Keratinocyte (primary cell): ENCODE data around the gene IRF8. TPM values are rescaled to one million over a fixed set of nuclear protein-coding genes. Genes with fewer than 3 reads are reported as not detected.

Experiments
- DNase-seq: peaks from one replicate; pipeline ENCODE4 v3.0.0-alpha.2; 2011; ENCODE audit warnings: low read depth, missing footprints, low spot score
- FAIRE-seq: peaks from 2 replicates; lab custom pipeline; 2011; peaks lifted over from hg19 to GRCh38; lab: Jason Lieb, UNC
- H2AFZ ChIP-seq: 2 replicates; pipeline ENCODE4 v1.6.0; 2012; ENCODE audit warnings: low read length, control low read depth, inconsistent platforms; ENCODE audit not compliant: control insufficient read depth
- H3K27ac ChIP-seq: 2 replicates; pipeline ENCODE4 v1.5.1; 2011; ENCODE audit warnings: low read length; ENCODE audit not compliant: control insufficient read depth, insufficient read depth
- H3K27me3 ChIP-seq: 3 replicates; pipeline ENCODE4 v1.6.0; 2011; ENCODE audit warnings: low read length; ENCODE audit not compliant: control insufficient read depth, insufficient read depth; ENCODE audit errors: extremely low read depth
- H3K36me3 ChIP-seq, 2 experiments: 2 replicates in 1 of 2; 3 replicates in 1 of 2; pipeline ENCODE4 v1.5.1; 2011; ENCODE audit warnings: low read length in 2 of 2, mild to moderate bottlenecking in 1 of 2; ENCODE audit not compliant: control insufficient read depth in 2 of 2, insufficient read depth in 2 of 2; ENCODE audit errors: extremely low read depth in 1 of 2
- H3K4me1 ChIP-seq: 3 replicates; pipeline ENCODE4 v1.5.1; 2011; ENCODE audit warnings: low read length; ENCODE audit not compliant: control insufficient read depth, insufficient read depth; ENCODE audit errors: extremely low read depth
- H3K4me2 ChIP-seq: 3 replicates; pipeline ENCODE4 v1.6.0; 2011; ENCODE audit warnings: low read depth, low read length; ENCODE audit not compliant: control insufficient read depth, insufficient read depth; ENCODE audit errors: extremely low read depth
- H3K4me3 ChIP-seq, 3 experiments: fragments of 200-600 bp in 1 of 3; sonication (generic) in 1 of 3; 2 replicates in 2 of 3; 3 replicates in 1 of 3; pipeline ENCODE4 v1.5.1; 2011 to 2016; ENCODE audit warnings: low read length in 3 of 3, mild to moderate bottlenecking in 3 of 3, control low read depth in 2 of 3, inconsistent platforms in 1 of 3, low read depth in 1 of 3, mixed read lengths in 1 of 3, mixed run types in 1 of 3, moderate library complexity in 1 of 3; ENCODE audit not compliant: control insufficient read depth in 2 of 3, insufficient read depth in 2 of 3; ENCODE audit errors: extremely low read depth in 1 of 3
- H3K79me2 ChIP-seq: 2 replicates; pipeline ENCODE4 v1.6.0; 2012; ENCODE audit warnings: low read length; ENCODE audit not compliant: control insufficient read depth, insufficient read depth
- H3K9ac ChIP-seq: 3 replicates; pipeline ENCODE4 v1.6.0; 2011; ENCODE audit warnings: low read length; ENCODE audit not compliant: control insufficient read depth, insufficient read depth; ENCODE audit errors: extremely low read depth
- H3K9me1 ChIP-seq: 3 replicates; pipeline ENCODE4 v1.6.0; 2011; ENCODE audit warnings: low read length; ENCODE audit not compliant: control insufficient read depth, insufficient read depth; ENCODE audit errors: extremely low read depth
- H3K9me3 ChIP-seq: 2 replicates; pipeline ENCODE4 v1.5.1; 2012; ENCODE audit warnings: low read depth, low read length; ENCODE audit not compliant: control insufficient read depth
- H4K20me1 ChIP-seq: 3 replicates; pipeline ENCODE4 v1.6.0; 2011; ENCODE audit warnings: low read length; ENCODE audit not compliant: control insufficient read depth, insufficient read depth; ENCODE audit errors: extremely low read depth
- CTCF ChIP-seq, 3 experiments: IDR thresholded peaks in 1 of 3; conservative IDR thresholded peaks in 1 of 3; optimal IDR thresholded peaks in 1 of 3; 2 replicates in 2 of 3; 3 replicates in 1 of 3; pipeline versions ENCODE3 to v1.5.1; 2011; ENCODE audit warnings: low read length in 3 of 3, mild to moderate bottlenecking in 3 of 3, moderate library complexity in 2 of 3, control low read depth in 1 of 3, inconsistent platforms in 1 of 3; ENCODE audit not compliant: insufficient read depth in 2 of 3; ENCODE audit errors: extremely low read depth in 1 of 3
- EZH2 ChIP-seq: IDR thresholded peaks from one replicate; pipeline ENCODE4 v1.6.1; 2012; ENCODE audit warnings: inconsistent platforms, mild to moderate bottlenecking, low read length, moderate library complexity
- dilution Hi-C: fragments of 300-500 bp; cut with MboI; formaldehyde crosslinking; loops from one replicate; pipeline ENCODE4 v1.7.0; 2020; ENCODE audit warnings: low sequenced_read_pairs; ENCODE audit not compliant: extremely low pct_ligation_motif_present
- polyA plus RNA-seq, 5 experiments: library from polyadenylated mRNA; depleted of rRNA in 3 of 5; stranded (reverse) in 3 of 5; stranded (forward) in 1 of 5; unstranded in 1 of 5; fragments of >200 nt; gene quantifications; 1 replicate in 1 of 5; 2 replicates in 3 of 5; 3 replicates in 1 of 5; pipeline versions ENCODE4 v1.2.1 to v1.2.3, GENCODE V29; 2011 to 2012; ENCODE audit warnings: missing spikeins in 2 of 5, low read depth in 1 of 5, low replicate concordance in 1 of 5

The IRF8 gene
- polyA plus RNA-seq, 1 donor (not counting 4 experiments of a cell fraction or from before 2014, with no cell fraction given), result not detected

DNA sequence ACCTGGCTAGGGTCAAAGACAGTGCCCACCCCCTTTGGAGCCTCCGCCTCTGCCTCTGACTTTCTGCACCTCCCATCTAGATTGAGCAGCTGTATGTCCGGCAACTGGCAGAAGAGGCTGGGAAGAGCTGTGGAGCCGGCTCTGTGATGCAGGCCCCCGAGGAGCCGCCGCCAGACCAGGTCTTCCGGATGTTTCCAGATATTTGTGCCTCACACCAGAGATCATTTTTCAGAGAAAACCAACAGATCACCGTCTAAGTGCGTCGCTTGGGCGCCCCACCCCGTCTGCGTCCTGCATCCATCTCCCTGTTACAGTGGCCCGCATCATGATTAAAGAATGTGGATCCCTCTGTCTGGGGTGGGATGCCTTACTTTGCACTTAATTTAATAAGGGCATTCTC, 22.1 kb downstream of the IRF8 start:
- no peak overlapping the region for H3K4me2 ChIP-seq
- peaks cover 5% of the 10 kb centered on the region for H3K4me1 ChIP-seq
- no peak overlapping the region for H3K27ac ChIP-seq
- no peak overlapping the region for H3K9ac ChIP-seq
- dilution Hi-C loops, result no loop called here
- no peak overlapping the region for H2AFZ ChIP-seq
- H3K9me3 ChIP-seq, result no peaks in the 10 kb centered on the region
- H3K27me3 ChIP-seq, result no peaks in the 10 kb centered on the region
- H3K4me3 ChIP-seq, result no peak overlapping the region
- no peaks in the 10 kb centered on the region for H3K36me3 ChIP-seq
- H3K9me1 ChIP-seq, result no peaks in the 10 kb centered on the region
- TF ChIP-seq CTCF (optimal IDR thresholded peaks at IDR 0.05 in 1 of 3, IDR thresholded peaks at IDR 0.05 in 1 of 3, conservative IDR thresholded peaks at IDR 0.05 in 1 of 3; ENCODE audit: extremely low read depth in 1 of 3, insufficient read depth in 2 of 3, low read length in 3 of 3) (no peak), EZH2 (no peak)
- DNase-seq, result no peak
- H4K20me1 ChIP-seq, result no peaks in the 10 kb centered on the region
- FAIRE-seq, result no peak
- H3K79me2 ChIP-seq, result no peaks in the 10 kb centered on the region

DNA sequence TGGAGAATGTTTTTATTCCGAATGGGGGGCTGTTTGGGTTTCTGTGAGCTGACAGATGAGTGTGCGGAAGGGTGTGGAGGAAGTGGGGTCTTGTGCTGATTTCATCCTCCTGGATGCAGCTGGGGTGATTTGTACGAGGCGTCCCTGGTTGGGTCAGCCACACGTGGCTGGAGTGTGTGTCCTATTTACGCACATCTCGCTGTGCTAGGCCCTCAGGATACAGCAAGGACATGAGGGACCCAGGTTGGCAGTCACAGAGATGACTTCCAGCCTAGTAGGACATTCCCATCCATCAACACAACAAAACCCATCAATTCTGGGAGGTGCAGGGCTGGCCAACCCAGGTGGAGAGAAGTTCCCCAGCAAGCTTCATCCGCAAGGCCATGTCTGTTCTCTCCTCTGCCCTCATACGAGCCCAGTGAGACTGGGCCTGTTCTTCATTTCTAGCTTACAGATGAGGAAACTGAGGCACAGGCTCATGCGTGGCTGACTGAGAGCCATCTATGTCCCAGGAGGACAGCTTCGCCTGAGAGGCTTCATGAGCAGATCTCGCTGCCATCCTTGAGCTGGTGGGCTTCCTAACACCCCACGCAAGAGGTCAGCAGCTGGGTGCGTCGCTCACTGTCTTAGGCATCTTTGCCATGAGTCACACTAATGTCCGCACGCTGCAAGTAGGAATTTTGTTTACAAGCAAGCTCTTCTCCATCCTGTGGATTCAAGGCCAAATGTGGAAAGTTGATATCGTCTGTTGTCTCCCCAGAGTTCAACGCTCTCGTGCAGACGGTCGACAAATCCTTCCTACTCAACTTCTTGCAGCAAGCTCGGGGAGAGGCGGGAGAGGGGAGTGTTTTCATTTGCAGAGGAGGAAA, 24.4 kb downstream of the IRF8 start:
- FAIRE-seq (no peak), DNase-seq (no peak)
- Histone ChIP-seq H3K36me3 (no peaks in the 10 kb centered on the region), H3K9me3 (no peaks in the 10 kb centered on the region), H2AFZ (no peak overlapping the region), H3K9me1 (no peaks in the 10 kb centered on the region), H3K4me2 (no peak overlapping the region), H4K20me1 (no peaks in the 10 kb centered on the region), H3K4me3 (no peak overlapping the region), H3K27ac (no peak overlapping the region), H3K79me2 (no peaks in the 10 kb centered on the region), H3K4me1 (peaks cover 5% of the 10 kb centered on the region), H3K27me3 (peaks cover 3% of the 10 kb centered on the region), H3K9ac (no peak overlapping the region)
- dilution Hi-C loops, result no loop called here
- TF ChIP-seq EZH2 (no peak), CTCF (optimal IDR thresholded peaks at IDR 0.05 in 1 of 3, IDR thresholded peaks at IDR 0.05 in 1 of 3, conservative IDR thresholded peaks at IDR 0.05 in 1 of 3; ENCODE audit: extremely low read depth in 1 of 3, insufficient read depth in 2 of 3, low read length in 3 of 3) (no peak)
